H9 (cell line): ENCODE measurements around the gene TTC33. TPM values are rescaled to one million over a fixed set of nuclear protein-coding genes. Genes with fewer than 3 reads are reported as not detected.
A peak's percentile ranks its signal among the peaks of the same experiment; 100 is the strongest.

ENCODE experiments used
- DNase-seq: peaks from one replicate; pipeline ENCODE4 v3.0.0-alpha.2; 2017
- H2AFZ ChIP-seq: one replicate; pipeline ENCODE4 v1.6.1; 2013; ENCODE audit warnings: mild to moderate bottlenecking, low read length, control low read depth, moderate library complexity
- H2AK5ac ChIP-seq: 2 replicates; pipeline ENCODE4 v1.6.1; 2013; ENCODE audit warnings: low read length, control low read depth, mixed read lengths; ENCODE audit not compliant: insufficient read length
- H2BK120ac ChIP-seq: one replicate; pipeline ENCODE4 v1.6.1; 2013; ENCODE audit warnings: low read depth, mild to moderate bottlenecking, low read length, control low read depth, inconsistent platforms; ENCODE audit not compliant: poor library complexity, severe bottlenecking
- H2BK12ac ChIP-seq: 2 replicates; pipeline ENCODE4 v1.6.1; 2013; ENCODE audit warnings: low read length, control low read depth, mixed read lengths, low read depth; ENCODE audit not compliant: insufficient read length
- H2BK15ac ChIP-seq: 2 replicates; pipeline ENCODE4 v1.6.1; 2013; ENCODE audit warnings: low read depth, low read length, control low read depth
- H2BK20ac ChIP-seq: one replicate; pipeline ENCODE4 v1.6.1; 2013; ENCODE audit warnings: low read depth, mild to moderate bottlenecking, low read length, control low read depth, inconsistent platforms; ENCODE audit not compliant: poor library complexity, severe bottlenecking
- H2BK5ac ChIP-seq: 2 replicates; pipeline ENCODE4 v1.6.1; 2013; ENCODE audit warnings: low read length, control low read depth, mixed read lengths; ENCODE audit not compliant: insufficient read length
- H3K14ac ChIP-seq: 2 replicates; pipeline ENCODE4 v1.6.1; 2013; ENCODE audit warnings: low read length, control low read depth; ENCODE audit not compliant: insufficient read depth
- H3K18ac ChIP-seq: 2 replicates; pipeline ENCODE4 v1.6.1; 2013; ENCODE audit warnings: low read depth, mild to moderate bottlenecking, mixed read lengths, low read length, control low read depth; ENCODE audit not compliant: insufficient read length
- H3K23ac ChIP-seq: 2 replicates; pipeline ENCODE4 v1.6.1; 2013; ENCODE audit warnings: low read length, control low read depth, mixed read lengths, low read depth; ENCODE audit not compliant: insufficient read length
- H3K23me2 ChIP-seq: 2 replicates; pipeline ENCODE4 v1.6.1; 2013; ENCODE audit warnings: low read depth, mild to moderate bottlenecking, mixed read lengths, low read length, control low read depth; ENCODE audit not compliant: insufficient read length, poor library complexity, severe bottlenecking
- H3K27ac ChIP-seq: 2 replicates; pipeline ENCODE4 v1.5.1; 2013; ENCODE audit warnings: low read length, control low read depth, mixed read lengths, low read depth; ENCODE audit not compliant: insufficient read length
- H3K27me3 ChIP-seq: 2 replicates; pipeline ENCODE4 v1.6.1; 2013; ENCODE audit warnings: low read length, control low read depth, inconsistent platforms; ENCODE audit not compliant: insufficient read depth
- H3K4ac ChIP-seq: 2 replicates; pipeline ENCODE4 v1.6.1; 2013; ENCODE audit warnings: low read depth, mild to moderate bottlenecking, control low read depth, inconsistent platforms, low read length, moderate library complexity
- H3K4me1 ChIP-seq: 2 replicates; pipeline ENCODE4 v1.6.1; 2013; ENCODE audit warnings: low read length, control low read depth, inconsistent platforms; ENCODE audit not compliant: insufficient read depth
- H3K4me2 ChIP-seq: 2 replicates; pipeline ENCODE4 v1.6.1; 2013; ENCODE audit warnings: low read length, control low read depth, mixed read lengths; ENCODE audit not compliant: insufficient read length, insufficient read depth
- H3K56ac ChIP-seq: 2 replicates; pipeline ENCODE4 v1.6.1; 2013; ENCODE audit warnings: low read depth, mild to moderate bottlenecking, mixed read lengths, low read length, control low read depth; ENCODE audit not compliant: insufficient read length
- H3K79me1 ChIP-seq: 2 replicates; pipeline ENCODE4 v1.6.1; 2013; ENCODE audit warnings: low read depth, mild to moderate bottlenecking, moderate library complexity, low read length, control low read depth, inconsistent platforms; ENCODE audit not compliant: insufficient read depth, poor library complexity, severe bottlenecking
- H3K79me2 ChIP-seq: 2 replicates; pipeline ENCODE4 v1.6.1; 2013; ENCODE audit warnings: low read length, control low read depth, inconsistent platforms; ENCODE audit not compliant: insufficient read depth
- H3K9ac ChIP-seq: 2 replicates; pipeline ENCODE4 v1.6.1; 2013; ENCODE audit warnings: low read length, control low read depth, mixed read lengths; ENCODE audit not compliant: insufficient read length; ENCODE audit errors: extremely low read depth
- H3K9me3 ChIP-seq: one replicate; pipeline ENCODE4 v1.6.1; 2013; ENCODE audit warnings: low read depth, low read length, inconsistent platforms; ENCODE audit not compliant: control insufficient read depth
- H3T11ph ChIP-seq: one replicate; pipeline ENCODE4 v1.6.1; 2013; ENCODE audit warnings: mild to moderate bottlenecking, low read length, control low read depth, inconsistent platforms
- H4K20me1 ChIP-seq: one replicate; pipeline ENCODE4 v1.6.1; 2013; ENCODE audit not compliant: control insufficient read depth, insufficient read length, insufficient read depth
- H4K5ac ChIP-seq: 2 replicates; pipeline ENCODE4 v1.6.1; 2013; ENCODE audit warnings: low read depth, mild to moderate bottlenecking, mixed read lengths, low read length, control low read depth; ENCODE audit not compliant: insufficient read length
- H4K8ac ChIP-seq: replicated peaks from 2 replicates; pipeline ENCODE4 v1.6.1; 2013; ENCODE audit warnings: low read length, control low read depth, mixed read lengths, low read depth; ENCODE audit not compliant: insufficient read length
- H4K91ac ChIP-seq: 2 replicates; pipeline ENCODE4 v1.6.1; 2013; ENCODE audit warnings: low read depth, mild to moderate bottlenecking, moderate library complexity, mixed read lengths, low read length, control low read depth; ENCODE audit not compliant: insufficient read length
- H3K27ac Mint-ChIP-seq, 3 experiments: 2 replicates in 2 of 3; 3 replicates in 1 of 3; pipeline ENCODE4 v1.8.0; 2020 to 2021; ENCODE audit warnings: mixed read lengths in 3 of 3, mild to moderate bottlenecking in 1 of 3, moderate library complexity in 1 of 3
- H3K27me3 Mint-ChIP-seq: 2 replicates; pipeline ENCODE4 v1.8.0; 2021; ENCODE audit warnings: low read depth, mild to moderate bottlenecking, moderate library complexity, mixed read lengths
- H3K36me3 Mint-ChIP-seq, 3 experiments: 2 replicates in 2 of 3; 3 replicates in 1 of 3; pipeline ENCODE4 v1.8.0; 2020 to 2021; ENCODE audit warnings: low read depth in 3 of 3, mixed read lengths in 3 of 3; ENCODE audit not compliant: insufficient read depth in 1 of 3
- H3K4me1 Mint-ChIP-seq, 2 experiments: 2 replicates each; pipeline ENCODE4 v1.8.0; 2020; ENCODE audit warnings: mixed read lengths in 2 of 2
- H3K4me3 Mint-ChIP-seq, 2 experiments: 2 replicates in 1 of 2; 3 replicates in 1 of 2; pipeline ENCODE4 v1.8.0; 2020 to 2021; ENCODE audit warnings: mild to moderate bottlenecking in 2 of 2, mixed read lengths in 2 of 2, moderate library complexity in 1 of 2
- H3K9me3 Mint-ChIP-seq, 2 experiments: 2 replicates in 1 of 2; 3 replicates in 1 of 2; pipeline ENCODE4 v1.8.0; 2020; ENCODE audit warnings: mild to moderate bottlenecking in 2 of 2, mixed read lengths in 2 of 2, moderate library complexity in 1 of 2
- total RNA-seq: library from RNA; stranded (reverse); gene quantifications from 2 replicates; pipeline ENCODE4 v1.2.1, GENCODE V29; 2021
- TF ChIP-seq, protein P1 (sequence below): fragments of 200-600 bp; sonication (generic); conservative IDR thresholded peaks from 3 replicates; pipeline ENCODE4 v1.8.0; 2021; ENCODE audit warnings: antibody characterized with exemption, mild to moderate bottlenecking

TTC33 gene
- total RNA-seq, 1 experiment from 2014 or later, result 7.3 TPM

DNA sequence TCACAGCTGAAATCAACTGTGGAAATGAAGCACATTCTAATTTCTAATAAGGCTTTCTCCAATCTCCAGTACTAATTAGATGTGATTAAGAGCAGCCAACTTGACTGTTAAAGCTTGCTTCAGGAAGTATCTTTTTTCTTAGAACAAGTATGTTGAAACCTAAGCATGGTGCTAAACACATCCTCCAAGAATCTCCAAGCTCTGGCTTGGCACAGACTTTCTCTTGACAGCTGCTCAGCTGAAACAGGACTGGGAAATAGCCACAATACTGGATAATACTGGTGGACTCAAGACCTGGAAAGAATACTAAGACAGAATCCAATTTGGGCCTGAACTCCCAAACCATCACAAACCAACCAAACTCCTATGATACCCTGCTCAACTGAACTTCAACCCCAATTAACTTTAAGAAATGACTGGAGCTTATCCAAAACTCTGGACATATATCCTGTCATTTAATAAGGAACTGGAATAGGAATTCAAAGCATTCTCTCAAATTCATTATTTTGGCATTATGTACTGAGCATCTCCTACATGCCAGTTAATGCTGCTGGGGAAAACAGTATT lies 26.2 kb upstream of the TTC33 start:
- H3T11ph ChIP-seq, result no peak overlapping the region
- no peak overlapping the region for H3K4me2 ChIP-seq
- no peaks in the 10 kb centered on the region for H3K27me3 ChIP-seq
- no peak overlapping the region for H3K4me3 Mint-ChIP-seq
- no peak overlapping the region for H2AK5ac ChIP-seq
- peaks cover 0 to 3% of the 10 kb centered on the region in 2 experiments; a peak in 1 of 5 replicates for H3K9me3 Mint-ChIP-seq
- H3K79me1 ChIP-seq, result peaks cover 3% of the 10 kb centered on the region
- H3K36me3 Mint-ChIP-seq, result peaks cover 5 to 7% (median 6%) of the 10 kb centered on the region in 3 experiments; a peak in 5 of 7 replicates
- no peaks in the 10 kb centered on the region for H3K9me3 ChIP-seq
- no peak overlapping the region for H3K23ac ChIP-seq
- no peak for DNase-seq
- H4K20me1 ChIP-seq, result no peaks in the 10 kb centered on the region
- H2BK120ac ChIP-seq, result no peak overlapping the region
- H3K23me2 ChIP-seq, result no peaks in the 10 kb centered on the region
- no peaks in the 10 kb centered on the region; a peak in 1 of 4 replicates for H3K4me1 Mint-ChIP-seq
- no peak overlapping the region for H2BK12ac ChIP-seq
- no peak overlapping the region for H4K8ac ChIP-seq
- H2BK5ac ChIP-seq, result no peak overlapping the region
- H3K9ac ChIP-seq, result no peak overlapping the region
- no peak overlapping the region for H2BK15ac ChIP-seq
- no peak overlapping the region for H2BK20ac ChIP-seq
- H3K27ac ChIP-seq, result no peak overlapping the region
- peaks cover 23% of the 10 kb centered on the region; the same call in 1 of the 2 replicates for H3K79me2 ChIP-seq
- H3K14ac ChIP-seq, result no peak overlapping the region
- H4K91ac ChIP-seq, result no peak overlapping the region
- no peak overlapping the region for H4K5ac ChIP-seq
- H3K56ac ChIP-seq, result no peak overlapping the region
- H2AFZ ChIP-seq, result no peak overlapping the region
- peak overlapping the region in 1 of 3 experiments; percentile 71; a peak in 1 of 7 replicates for H3K27ac Mint-ChIP-seq
- no peaks in the 10 kb centered on the region for H3K27me3 Mint-ChIP-seq
- H3K18ac ChIP-seq, result no peak overlapping the region
- TF ChIP-seq, protein P1, sequence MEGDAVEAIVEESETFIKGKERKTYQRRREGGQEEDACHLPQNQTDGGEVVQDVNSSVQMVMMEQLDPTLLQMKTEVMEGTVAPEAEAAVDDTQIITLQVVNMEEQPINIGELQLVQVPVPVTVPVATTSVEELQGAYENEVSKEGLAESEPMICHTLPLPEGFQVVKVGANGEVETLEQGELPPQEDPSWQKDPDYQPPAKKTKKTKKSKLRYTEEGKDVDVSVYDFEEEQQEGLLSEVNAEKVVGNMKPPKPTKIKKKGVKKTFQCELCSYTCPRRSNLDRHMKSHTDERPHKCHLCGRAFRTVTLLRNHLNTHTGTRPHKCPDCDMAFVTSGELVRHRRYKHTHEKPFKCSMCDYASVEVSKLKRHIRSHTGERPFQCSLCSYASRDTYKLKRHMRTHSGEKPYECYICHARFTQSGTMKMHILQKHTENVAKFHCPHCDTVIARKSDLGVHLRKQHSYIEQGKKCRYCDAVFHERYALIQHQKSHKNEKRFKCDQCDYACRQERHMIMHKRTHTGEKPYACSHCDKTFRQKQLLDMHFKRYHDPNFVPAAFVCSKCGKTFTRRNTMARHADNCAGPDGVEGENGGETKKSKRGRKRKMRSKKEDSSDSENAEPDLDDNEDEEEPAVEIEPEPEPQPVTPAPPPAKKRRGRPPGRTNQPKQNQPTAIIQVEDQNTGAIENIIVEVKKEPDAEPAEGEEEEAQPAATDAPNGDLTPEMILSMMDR, result no peak
- no peak overlapping the region for H3K4ac ChIP-seq
- H3K4me1 ChIP-seq, result no peaks in the 10 kb centered on the region
